Prostate gland (tissue), 2 donors: Measurements from ENCODE around the gene MAGED1.

Experiments used
- POLR2A ChIP-seq: fragments of 450-650 bp; IDR thresholded peaks from one replicate; pipeline ENCODE4 v1.6.1; 2016; ENCODE audit warnings: antibody characterized with exemption, mild to moderate bottlenecking
- TF ChIP-seq, protein P1 (sequence below), 4 experiments: fragments of 200-600 bp in 2 of 4; fragments of 450-650 bp in 2 of 4; sonication (generic) in 2 of 4; IDR thresholded peaks; 1 replicate in 3 of 4; 2 replicates in 1 of 4; pipeline ENCODE4 v1.5.1; 2016 to 2019; ENCODE audit warnings: antibody characterized with exemption in 4 of 4, mild to moderate bottlenecking in 2 of 4, moderate library complexity in 2 of 4

DNA sequence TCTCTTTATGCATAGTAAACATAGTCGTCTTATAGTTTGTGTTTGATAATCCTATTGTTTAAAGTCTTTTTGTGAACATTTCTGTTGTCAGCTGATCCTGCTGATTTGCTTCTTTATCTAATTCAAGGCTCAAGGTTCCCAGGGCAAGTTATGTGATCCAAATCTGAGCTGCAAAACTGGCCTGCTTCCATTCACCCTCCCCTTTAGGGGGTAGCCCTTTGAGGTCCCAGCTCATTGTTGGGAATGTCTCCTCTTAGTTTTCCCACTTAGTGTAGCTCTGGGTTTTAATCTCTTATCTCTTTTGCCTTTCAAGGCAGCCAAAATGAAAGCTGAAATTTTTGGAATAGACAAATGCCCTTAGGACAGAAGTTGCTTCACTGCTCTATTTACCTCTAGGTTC lies 40.2 kb upstream of the MAGED1 start:
- no peak for TF ChIP-seq POLR2A
- TF ChIP-seq, protein P1, sequence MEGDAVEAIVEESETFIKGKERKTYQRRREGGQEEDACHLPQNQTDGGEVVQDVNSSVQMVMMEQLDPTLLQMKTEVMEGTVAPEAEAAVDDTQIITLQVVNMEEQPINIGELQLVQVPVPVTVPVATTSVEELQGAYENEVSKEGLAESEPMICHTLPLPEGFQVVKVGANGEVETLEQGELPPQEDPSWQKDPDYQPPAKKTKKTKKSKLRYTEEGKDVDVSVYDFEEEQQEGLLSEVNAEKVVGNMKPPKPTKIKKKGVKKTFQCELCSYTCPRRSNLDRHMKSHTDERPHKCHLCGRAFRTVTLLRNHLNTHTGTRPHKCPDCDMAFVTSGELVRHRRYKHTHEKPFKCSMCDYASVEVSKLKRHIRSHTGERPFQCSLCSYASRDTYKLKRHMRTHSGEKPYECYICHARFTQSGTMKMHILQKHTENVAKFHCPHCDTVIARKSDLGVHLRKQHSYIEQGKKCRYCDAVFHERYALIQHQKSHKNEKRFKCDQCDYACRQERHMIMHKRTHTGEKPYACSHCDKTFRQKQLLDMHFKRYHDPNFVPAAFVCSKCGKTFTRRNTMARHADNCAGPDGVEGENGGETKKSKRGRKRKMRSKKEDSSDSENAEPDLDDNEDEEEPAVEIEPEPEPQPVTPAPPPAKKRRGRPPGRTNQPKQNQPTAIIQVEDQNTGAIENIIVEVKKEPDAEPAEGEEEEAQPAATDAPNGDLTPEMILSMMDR (IDR thresholded peaks at IDR 0.05), result no peak
